Calu3 (cell line): Measurements from ENCODE around the gene NDRG2. TPM values are rescaled to one million over a fixed set of nuclear protein-coding genes. Genes with fewer than 3 reads are reported as not detected.

Source experiments
- BruUV-seq: library from RNA; stranded (reverse); fragments of 400-500 nt; replicated peaks from 2 replicates; lab custom pipeline; 2021; lab: Mats Ljungman, UMichigan
- CTCF ChIA-PET: fragments of 300-600 bp; sonication (Branson Sonifier 250); formaldehyde crosslinking; loops from one replicate; lab custom pipeline; 2022; ENCODE audit warnings: antibody characterized with exemption; lab: Charles Lee
- DNase-seq: peaks from one replicate; pipeline ENCODE4 v3.0.0; 2022
- H3K27ac Mint-ChIP-seq: one replicate; pipeline ENCODE4 v1.8.0; 2022; ENCODE audit warnings: mixed read lengths; ENCODE audit not compliant: unreplicated experiment
- H3K27me3 Mint-ChIP-seq: one replicate; pipeline ENCODE4 v1.8.0; 2022; ENCODE audit warnings: mixed read lengths; ENCODE audit not compliant: unreplicated experiment
- H3K36me3 Mint-ChIP-seq: one replicate; pipeline ENCODE4 v1.8.0; 2022; ENCODE audit warnings: mild to moderate bottlenecking, moderate library complexity, mixed read lengths; ENCODE audit not compliant: insufficient read depth, unreplicated experiment
- H3K4me1 Mint-ChIP-seq: one replicate; pipeline ENCODE4 v1.8.0; 2022; ENCODE audit warnings: mild to moderate bottlenecking, low read depth, mixed read lengths; ENCODE audit not compliant: unreplicated experiment
- H3K4me3 Mint-ChIP-seq: one replicate; pipeline ENCODE4 v1.8.0; 2022; ENCODE audit warnings: mild to moderate bottlenecking, low read depth, moderate library complexity, mixed read lengths; ENCODE audit not compliant: unreplicated experiment
- H3K9me3 Mint-ChIP-seq: one replicate; pipeline ENCODE4 v1.8.0; 2022; ENCODE audit warnings: low read depth, mixed read lengths; ENCODE audit not compliant: unreplicated experiment
- intact Hi-C: fragments of 100-400 bp; cut with micrococcal nuclease; formaldehyde crosslinking; loops from one replicate; pipeline ENCODE4 v1.10.0; 2022; ENCODE audit not compliant: unreplicated experiment
- total RNA-seq: library from RNA; stranded (reverse); gene quantifications from 2 replicates; pipeline ENCODE4 v1.2.3, GENCODE V29; 2022
- TF ChIP-seq, protein P1 (sequence below): fragments of 200-600 bp; IDR thresholded peaks from one replicate; pipeline ENCODE4 v1.8.0; 2022; ENCODE audit warnings: antibody characterized with exemption; ENCODE audit not compliant: unreplicated experiment

The NDRG2 gene
- total RNA-seq, 1 experiment from 2014 or later: 10.8 TPM

DNA sequence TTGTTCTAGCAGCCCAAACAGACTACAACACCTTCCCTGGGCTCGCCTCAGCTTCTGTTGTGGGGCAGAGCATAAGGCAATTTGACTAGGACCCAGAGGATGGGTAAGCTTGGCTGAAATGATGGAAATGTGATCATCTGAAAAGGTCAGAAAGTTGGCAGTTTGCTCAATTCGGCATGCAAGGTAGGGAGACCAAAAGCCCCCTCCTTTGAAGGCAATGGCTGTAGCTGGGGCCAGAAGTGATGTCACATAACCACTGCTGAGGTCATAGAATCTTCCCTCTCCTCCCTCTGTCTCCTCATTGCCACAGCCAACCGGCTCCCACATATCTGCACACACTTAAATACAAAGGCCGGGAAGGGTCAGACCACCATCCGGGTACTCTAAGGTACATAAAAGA, 5.1 kb upstream of the NDRG2 start, which contains the start of gene TPPP2:
TSS of gene TPPP2 (plus strand) at position 301 of the 400 bp plus-strand sequence. CDS start 365 bp downstream, outside the sequence.
- no TSS peak for BruUV-seq
- Mint-ChIP-seq H3K36me3 (no peaks in the 10 kb centered on the region), H3K9me3 (no peaks in the 10 kb centered on the region), H3K4me1 (no peaks in the 10 kb centered on the region), H3K27ac (no peak within 1 kb of the TSS), H3K4me3 (no peak within 1 kb of the TSS), H3K27me3 (peaks cover 54% of the 10 kb centered on the region)
- TF ChIP-seq, protein P1, sequence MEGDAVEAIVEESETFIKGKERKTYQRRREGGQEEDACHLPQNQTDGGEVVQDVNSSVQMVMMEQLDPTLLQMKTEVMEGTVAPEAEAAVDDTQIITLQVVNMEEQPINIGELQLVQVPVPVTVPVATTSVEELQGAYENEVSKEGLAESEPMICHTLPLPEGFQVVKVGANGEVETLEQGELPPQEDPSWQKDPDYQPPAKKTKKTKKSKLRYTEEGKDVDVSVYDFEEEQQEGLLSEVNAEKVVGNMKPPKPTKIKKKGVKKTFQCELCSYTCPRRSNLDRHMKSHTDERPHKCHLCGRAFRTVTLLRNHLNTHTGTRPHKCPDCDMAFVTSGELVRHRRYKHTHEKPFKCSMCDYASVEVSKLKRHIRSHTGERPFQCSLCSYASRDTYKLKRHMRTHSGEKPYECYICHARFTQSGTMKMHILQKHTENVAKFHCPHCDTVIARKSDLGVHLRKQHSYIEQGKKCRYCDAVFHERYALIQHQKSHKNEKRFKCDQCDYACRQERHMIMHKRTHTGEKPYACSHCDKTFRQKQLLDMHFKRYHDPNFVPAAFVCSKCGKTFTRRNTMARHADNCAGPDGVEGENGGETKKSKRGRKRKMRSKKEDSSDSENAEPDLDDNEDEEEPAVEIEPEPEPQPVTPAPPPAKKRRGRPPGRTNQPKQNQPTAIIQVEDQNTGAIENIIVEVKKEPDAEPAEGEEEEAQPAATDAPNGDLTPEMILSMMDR: no peak
- intact Hi-C loops: no loop called here
- CTCF ChIA-PET: no interaction called here
- DNase-seq: no peak

DNA sequence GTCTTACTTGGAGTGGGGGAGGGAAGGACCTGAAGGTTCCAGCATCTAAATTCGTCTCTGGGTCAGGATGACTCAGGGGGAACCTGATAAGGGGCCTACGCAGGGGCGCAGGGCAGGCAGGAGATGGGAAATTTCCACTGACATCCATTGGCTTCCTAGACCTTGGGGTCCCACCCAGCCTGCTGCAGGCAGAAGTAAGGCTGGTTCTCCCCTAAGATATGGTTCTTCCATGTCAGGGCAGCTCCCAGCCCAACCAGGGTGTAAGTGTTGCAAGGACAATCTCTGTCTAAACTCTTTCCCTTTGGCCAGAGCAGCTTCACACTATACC, 2.1 kb upstream of the NDRG2 start:
- no peak for DNase-seq
- Mint-ChIP-seq H3K4me3 (no peak overlapping the region), H3K36me3 (peaks cover 8% of the 10 kb centered on the region), H3K27ac (no peak overlapping the region), H3K4me1 (no peaks in the 10 kb centered on the region), H3K9me3 (no peaks in the 10 kb centered on the region), H3K27me3 (peaks cover 49% of the 10 kb centered on the region)
- TF ChIP-seq, protein P1: no peak
- BruUV-seq: no TSS peak
- CTCF ChIA-PET: no interaction called here
- intact Hi-C loops: no loop called here

DNA sequence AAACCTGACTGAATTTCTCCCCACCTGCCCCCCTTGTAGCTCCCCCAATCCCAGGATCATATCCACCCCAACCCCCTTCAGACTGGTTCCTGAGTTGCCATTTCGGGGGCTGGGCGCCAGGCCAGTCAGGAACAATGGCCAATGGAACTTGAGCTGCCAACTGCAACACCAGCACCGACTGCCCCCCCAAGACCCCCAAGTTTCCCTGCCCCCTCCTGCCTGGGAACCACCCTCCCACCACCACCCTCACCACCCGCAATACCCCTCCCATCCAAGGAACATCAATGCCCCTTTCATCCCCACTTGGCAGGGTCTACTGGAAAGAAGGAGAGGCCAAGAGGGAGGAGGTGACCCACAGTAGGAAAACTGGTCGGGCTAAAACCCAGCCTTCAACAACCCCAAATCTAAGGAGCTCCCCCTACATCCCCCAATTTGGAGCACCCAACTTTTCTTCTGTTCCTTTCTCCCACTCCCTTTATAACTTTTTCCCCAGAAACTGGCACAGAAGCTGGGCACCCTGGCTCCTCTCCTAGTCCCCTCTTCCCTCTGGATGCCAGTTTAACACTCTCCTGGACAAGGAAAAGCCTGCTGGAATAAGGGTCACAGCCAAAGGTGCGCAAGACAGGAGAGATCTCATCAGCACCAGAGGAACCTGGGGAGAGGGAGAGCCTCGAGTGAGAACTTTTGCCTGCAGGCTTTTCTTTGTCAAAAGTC, 1.6 kb upstream of the NDRG2 start:
- Mint-ChIP-seq H3K4me1 (no peaks in the 10 kb centered on the region), H3K9me3 (no peaks in the 10 kb centered on the region), H3K27ac (no peak overlapping the region), H3K27me3 (peaks cover 48% of the 10 kb centered on the region), H3K4me3 (no peak overlapping the region), H3K36me3 (peaks cover 8% of the 10 kb centered on the region)
- BruUV-seq: no TSS peak
- TF ChIP-seq, protein P1: no peak
- CTCF ChIA-PET: no interaction called here
- intact Hi-C loops: no loop called here
- DNase-seq: no peak

DNA sequence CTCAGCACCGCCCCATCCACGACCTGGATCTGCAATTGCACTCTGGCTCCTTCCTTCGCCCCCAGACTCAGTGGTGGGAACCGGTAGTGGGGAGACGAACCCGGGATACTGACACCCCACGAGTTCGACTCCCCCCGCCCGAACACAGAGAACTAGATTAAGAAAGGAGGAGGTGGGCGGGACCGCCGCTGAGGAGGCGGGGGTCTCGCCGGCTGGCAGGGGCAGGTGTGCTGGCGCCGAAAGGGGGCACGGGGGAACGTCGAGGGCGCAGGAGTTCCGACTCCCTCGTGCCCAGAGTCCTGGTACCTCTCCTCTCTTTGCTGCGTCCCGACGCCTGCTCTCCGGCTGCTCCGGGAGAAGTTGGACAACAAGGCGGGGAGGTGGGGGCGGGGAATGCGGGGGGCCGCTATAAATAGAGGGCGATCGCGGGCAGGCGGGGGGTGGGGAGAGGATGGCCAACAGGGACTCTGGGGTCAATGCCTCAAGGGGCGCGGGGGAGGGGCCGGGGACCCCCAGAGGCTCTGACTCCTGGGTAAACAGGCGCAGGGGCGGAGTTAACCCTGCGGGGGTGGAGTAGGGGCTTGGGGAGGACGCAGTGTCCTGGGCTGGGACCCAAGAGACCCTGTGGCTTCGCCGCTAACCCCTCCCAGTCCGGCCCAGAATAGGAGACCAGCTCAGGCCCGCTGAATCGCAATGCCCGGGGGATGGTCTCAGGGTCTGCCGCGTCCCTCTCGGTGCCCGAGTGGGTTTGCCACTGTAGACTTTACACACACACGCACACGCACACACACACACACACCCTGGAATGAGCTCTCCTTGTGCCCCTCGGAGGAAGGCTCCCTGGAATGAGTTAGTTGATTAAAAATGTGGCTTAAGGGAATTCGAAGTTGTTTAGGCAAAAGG, 761 bp upstream of the NDRG2 start:
- peaks cover 8% of the 10 kb centered on the region for H3K36me3 Mint-ChIP-seq
- no peak overlapping the region for H3K27ac Mint-ChIP-seq
- CTCF ChIA-PET: interaction anchor here (1.0 kb wide), 1 partner anchor 14 kb away, joined by 4 read pairs; no protein-coding TSS in a partner anchor
- peaks cover 6% of the 10 kb centered on the region for H3K4me1 Mint-ChIP-seq
- TF ChIP-seq, protein P1: no peak
- intact Hi-C loops: no loop called here
- peaks cover 40% of the 10 kb centered on the region for H3K27me3 Mint-ChIP-seq
- DNase-seq: no peak
- no peaks in the 10 kb centered on the region for H3K9me3 Mint-ChIP-seq
- peak overlapping the region; percentile 63 for H3K4me3 Mint-ChIP-seq
- BruUV-seq: no TSS peak
